ENCODE results near the gene GKN1. TPM values are rescaled to one million over a fixed set of nuclear protein-coding genes. Genes with fewer than 3 reads are reported as not detected.
A peak's percentile ranks its signal among the peaks of the same experiment; 100 is the strongest.

GKN1 gene
- not detected for total RNA-seq
- not detected for total RNA-seq (2013)
- 0 reads per million in 29 experiments for total RNA-seq

DNA sequence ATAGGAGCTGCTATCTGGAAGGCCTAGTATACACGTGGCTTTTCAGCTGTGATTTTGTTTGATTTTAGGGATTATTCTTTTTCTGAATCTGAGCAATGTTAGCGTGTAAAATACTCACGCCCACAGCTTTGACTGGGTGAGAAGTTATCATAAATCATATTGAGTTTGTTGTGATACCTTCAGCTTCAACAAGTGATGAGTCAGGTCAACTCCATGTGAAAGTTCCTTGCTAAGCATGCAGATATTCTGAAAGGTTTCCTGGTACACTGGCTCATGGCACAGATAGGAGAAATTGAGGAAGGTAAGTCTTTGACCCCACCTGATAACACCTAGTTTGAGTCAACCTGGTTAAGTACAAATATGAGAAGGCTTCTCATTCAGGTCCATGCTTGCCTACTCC, at the start of gene GKN1:
TSS of gene GKN1 (plus strand) at position 386 of the 400 bp plus-strand sequence. CDS start 42 bp downstream, outside the sequence.
- POLR2A ChIA-PET: no interaction called here
- Mint-ChIP-seq H3K27me3 (peaks cover 16 to 25% of the 10 kb centered on the region in 2 donors), H3K27ac (no peak within 1 kb of the TSS), H3K4me1 (no peaks in the 10 kb centered on the region), H3K36me3 (no peaks in the 10 kb centered on the region), H3K9me3 (no peaks in the 10 kb centered on the region), H3K4me3 (no peak within 1 kb of the TSS)
- Histone ChIP-seq H3K27ac (ENCODE audit: low read length) (no peak within 1 kb of the TSS), H3K9me3 (no peaks in the 10 kb centered on the region), H3K4me1 (ENCODE audit: control insufficient read depth in 1 of 2, extremely low read depth in 1 of 2, insufficient read depth in 2 of 2, low read length in 2 of 2) (no peaks in the 10 kb centered on the region), H3K4me3 (ENCODE audit: control insufficient read depth in 1 of 2, extremely low read depth in 1 of 2, low read length in 1 of 2) (no peak within 1 kb of the TSS), H3K36me3 (ENCODE audit: control insufficient read depth in 2 of 2, extremely low read depth in 1 of 2, insufficient read depth in 1 of 2, low read length in 1 of 2) (no peaks in the 10 kb centered on the region), H3K27me3 (replicated peaks in 1 of 2; ENCODE audit: control insufficient read depth in 2 of 2, extremely low read depth in 1 of 2, insufficient read depth in 2 of 2, low read length in 1 of 2) (peaks cover 0 to 3% of the 10 kb centered on the region in 2 experiments)
- CTCF ChIA-PET: interaction anchor here in 1 of 2 donors (0.6 kb wide), 1 partner anchor 19 kb away, joined by 4 read pairs; no protein-coding TSS in a partner anchor
- no CpG with 5 or more reads among the region's 3 CpGs for WGBS (ENCODE audit: insufficient coverage)
- DNase-seq (no peak), ATAC-seq (replicated peaks in 1 of 4) (no peak)

DNA sequence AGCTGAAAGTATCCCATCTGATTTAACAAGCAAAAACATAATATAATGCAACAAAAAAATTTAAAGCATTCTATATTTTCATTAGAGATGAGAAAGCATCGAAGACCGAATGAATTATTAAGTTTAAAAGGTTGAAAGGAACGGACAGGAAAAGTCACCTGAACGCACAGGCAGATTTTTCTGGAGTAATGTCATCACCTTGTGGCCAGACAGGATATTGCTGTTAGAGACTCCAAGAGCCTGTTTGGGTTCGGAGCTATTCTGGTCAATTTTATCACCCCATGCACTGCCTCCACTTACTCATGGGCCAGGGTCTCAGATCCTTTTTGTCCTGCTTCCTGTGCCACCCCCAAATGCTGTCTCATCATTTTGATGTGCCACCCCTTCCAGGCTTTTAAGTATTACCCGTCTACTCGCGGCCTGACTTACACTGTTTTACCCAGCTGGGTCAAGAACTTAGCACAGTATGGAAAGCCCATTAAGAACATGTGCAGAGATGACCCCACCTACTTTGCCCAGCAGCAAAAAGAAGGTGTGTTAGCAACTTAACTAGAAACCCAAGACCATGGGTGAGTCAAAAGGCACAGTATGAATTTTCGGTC, 49.0 kb upstream of the GKN1 start:
- ChIA-PET POLR2A (interaction anchor here in 1 of 2 donors (0.6 to 0.7 kb wide), 2 partner anchors 12 to 18 kb away, joined by 3 read pairs; no protein-coding TSS in a partner anchor), CTCF (interaction anchor here (0.6 to 4.4 kb wide), 32 partner anchors 15 to 767 kb away, joined by 3 to 78 read pairs (median 4); partner anchors contain the start of genes APLF (in 1 of the 2), ARHGAP25 (in 1 of the 2), FBXO48 (in 1 of the 2) and PNO1 (in 1 of the 2))
- peaks cover 3 to 5% (median 4%) of the 10 kb centered on the region in 3 donors for H3K4me1 Mint-ChIP-seq
- Histone ChIP-seq H3K27me3 (replicated peaks in 1 of 2; ENCODE audit: control insufficient read depth in 2 of 2, extremely low read depth in 1 of 2, insufficient read depth in 2 of 2, low read length in 1 of 2) (peaks cover 0 to 11% of the 10 kb centered on the region in 2 experiments), H3K4me1 (ENCODE audit: control insufficient read depth in 1 of 2, extremely low read depth in 1 of 2, insufficient read depth in 2 of 2, low read length in 2 of 2) (no peaks in the 10 kb centered on the region), H3K4me3 (ENCODE audit: control insufficient read depth in 1 of 2, extremely low read depth in 1 of 2, low read length in 1 of 2) (no peak overlapping the region), H3K36me3 (ENCODE audit: control insufficient read depth in 2 of 2, extremely low read depth in 1 of 2, insufficient read depth in 1 of 2, low read length in 1 of 2) (no peaks in the 10 kb centered on the region), H3K27ac (ENCODE audit: low read length) (no peak overlapping the region), H3K9me3 (no peaks in the 10 kb centered on the region)
- DNase-seq: peak in 30 of 35 experiments; percentile 21 to 83 (median 46)
- ATAC-seq (replicated peaks in 1 of 4): peak; percentile 68 to 83 (median 71)
- 60% methylated on average over 5 of the region's 9 CpGs for WGBS (ENCODE audit: insufficient coverage)
- no peaks in the 10 kb centered on the region for H3K36me3 Mint-ChIP-seq
- H3K9me3 Mint-ChIP-seq: no peaks in the 10 kb centered on the region
- no peak overlapping the region for H3K4me3 Mint-ChIP-seq
- no peak overlapping the region for H3K27ac Mint-ChIP-seq
- peaks cover 3 to 4% of the 10 kb centered on the region in 2 donors for H3K27me3 Mint-ChIP-seq

GRCh38 chr2:68926796-68927195, 47.6 kb upstream of the GKN1 start:
- Histone ChIP-seq H3K4me1 (ENCODE audit: control insufficient read depth in 1 of 2, extremely low read depth in 1 of 2, insufficient read depth in 2 of 2, low read length in 2 of 2) (no peaks in the 10 kb centered on the region), H3K4me3 (ENCODE audit: control insufficient read depth in 1 of 2, extremely low read depth in 1 of 2, low read length in 1 of 2) (no peak overlapping the region), H3K9me3 (no peaks in the 10 kb centered on the region), H3K36me3 (ENCODE audit: control insufficient read depth in 2 of 2, extremely low read depth in 1 of 2, insufficient read depth in 1 of 2, low read length in 1 of 2) (no peaks in the 10 kb centered on the region), H3K27ac (ENCODE audit: low read length) (no peak overlapping the region), H3K27me3 (replicated peaks in 1 of 2; ENCODE audit: control insufficient read depth in 2 of 2, extremely low read depth in 1 of 2, insufficient read depth in 2 of 2, low read length in 1 of 2) (peaks cover 0 to 11% of the 10 kb centered on the region in 2 experiments)
- CTCF ChIA-PET: interaction anchor here (0.5 to 4.4 kb wide), 17 partner anchors 16 to 797 kb away, joined by 3 to 78 read pairs (median 3); partner anchors contain the start of genes APLF (in 1 of the 2) and FBXO48 (in 1 of the 2)
- no peaks in the 10 kb centered on the region for H3K9me3 Mint-ChIP-seq
- H3K27ac Mint-ChIP-seq: no peak overlapping the region
- DNase-seq (no peak), ATAC-seq (replicated peaks in 1 of 4) (no peak)
- H3K27me3 Mint-ChIP-seq: peaks cover 3 to 4% of the 10 kb centered on the region in 2 donors
- WGBS (ENCODE audit: insufficient coverage): 100% methylated on average over 2 of the region's 4 CpGs
- POLR2A ChIA-PET: no interaction called here
- H3K36me3 Mint-ChIP-seq: no peaks in the 10 kb centered on the region
- no peak overlapping the region for H3K4me3 Mint-ChIP-seq
- peaks cover 3 to 5% (median 4%) of the 10 kb centered on the region in 3 donors for H3K4me1 Mint-ChIP-seq

DNA sequence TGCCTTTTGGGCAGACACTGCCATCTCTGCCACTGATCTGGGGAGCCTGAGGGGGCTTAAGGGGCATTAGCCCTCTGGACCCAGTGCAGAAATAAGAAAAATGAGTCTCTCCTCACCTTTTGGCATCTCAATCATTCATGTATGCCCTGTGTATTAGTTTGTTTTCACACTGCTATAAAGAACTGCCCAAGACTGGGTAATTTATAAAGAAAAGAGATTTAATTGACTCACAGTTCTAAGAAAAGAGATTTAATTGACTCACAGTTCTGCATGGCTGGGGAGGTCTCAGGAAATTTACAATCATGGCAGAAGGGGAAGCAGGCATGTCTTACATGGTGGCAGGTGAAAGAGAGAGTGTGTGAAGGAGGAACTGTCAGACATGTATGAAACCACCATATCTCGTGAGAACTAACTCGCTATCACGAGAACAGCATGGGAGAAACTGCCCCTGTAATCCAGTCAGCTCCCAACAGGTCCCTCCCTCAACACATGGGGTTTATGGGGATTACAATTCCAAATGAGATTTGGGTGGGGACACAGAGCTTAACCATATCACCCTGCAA, 43.2 kb upstream of the GKN1 start:
- Histone ChIP-seq H3K4me1 (ENCODE audit: control insufficient read depth in 1 of 2, extremely low read depth in 1 of 2, insufficient read depth in 2 of 2, low read length in 2 of 2) (no peaks in the 10 kb centered on the region), H3K9me3 (no peaks in the 10 kb centered on the region), H3K4me3 (ENCODE audit: control insufficient read depth in 1 of 2, extremely low read depth in 1 of 2, low read length in 1 of 2) (no peak overlapping the region), H3K27ac (ENCODE audit: low read length) (no peak overlapping the region), H3K36me3 (ENCODE audit: control insufficient read depth in 2 of 2, extremely low read depth in 1 of 2, insufficient read depth in 1 of 2, low read length in 1 of 2) (no peaks in the 10 kb centered on the region), H3K27me3 (replicated peaks in 1 of 2; ENCODE audit: control insufficient read depth in 2 of 2, extremely low read depth in 1 of 2, insufficient read depth in 2 of 2, low read length in 1 of 2) (peaks cover 0 to 19% of the 10 kb centered on the region in 2 experiments)
- ChIA-PET CTCF (no interaction called here), POLR2A (no interaction called here)
- DNase-seq (no peak), ATAC-seq (replicated peaks in 1 of 4) (no peak)
- Mint-ChIP-seq H3K9me3 (no peaks in the 10 kb centered on the region), H3K36me3 (no peaks in the 10 kb centered on the region), H3K4me1 (no peaks in the 10 kb centered on the region), H3K27ac (no peak overlapping the region), H3K27me3 (peaks cover 3 to 4% of the 10 kb centered on the region in 2 donors), H3K4me3 (no peak overlapping the region)
- no CpG with 5 or more reads among the region's 3 CpGs for WGBS (ENCODE audit: insufficient coverage)

- Mint-ChIP-seq H3K4me1 (no peaks in the 10 kb centered on the region), H3K36me3 (no peaks in the 10 kb centered on the region), H3K4me3 (no peak overlapping the region), H3K9me3 (no peaks in the 10 kb centered on the region), H3K27me3 (peaks cover 3 to 4% of the 10 kb centered on the region in 2 donors), H3K27ac (no peak overlapping the region)
- Histone ChIP-seq H3K27ac (ENCODE audit: low read length) (no peak overlapping the region), H3K4me3 (ENCODE audit: control insufficient read depth in 1 of 2, extremely low read depth in 1 of 2, low read length in 1 of 2) (no peak overlapping the region), H3K36me3 (ENCODE audit: control insufficient read depth in 2 of 2, extremely low read depth in 1 of 2, insufficient read depth in 1 of 2, low read length in 1 of 2) (no peaks in the 10 kb centered on the region), H3K9me3 (no peaks in the 10 kb centered on the region), H3K4me1 (ENCODE audit: control insufficient read depth in 1 of 2, extremely low read depth in 1 of 2, insufficient read depth in 2 of 2, low read length in 2 of 2) (no peaks in the 10 kb centered on the region), H3K27me3 (replicated peaks in 1 of 2; ENCODE audit: control insufficient read depth in 2 of 2, extremely low read depth in 1 of 2, insufficient read depth in 2 of 2, low read length in 1 of 2) (peaks cover 0 to 21% of the 10 kb centered on the region in 2 experiments)
- ChIA-PET POLR2A (no interaction called here), CTCF (no interaction called here)
- no CpG with 5 or more reads among the region's 4 CpGs for WGBS (ENCODE audit: insufficient coverage)
- no peak for ATAC-seq (replicated peaks in 1 of 4)
- DNase-seq: no peak
Measured at GRCh38 chr2:68931799-68932198, 42.6 kb upstream of the GKN1 start.

GRCh38 chr2:68932402-68932801, 42.0 kb upstream of the GKN1 start:
- no peak overlapping the region for H3K27ac ChIP-seq (ENCODE audit: low read length)
- ChIA-PET CTCF (interaction anchor here in 1 of 2 donors (0.8 kb wide), 1 partner anchor 445 kb away, joined by 3 read pairs; no protein-coding TSS in a partner anchor), POLR2A (no interaction called here)
- H3K36me3 ChIP-seq (ENCODE audit: control insufficient read depth in 2 of 2, extremely low read depth in 1 of 2, insufficient read depth in 1 of 2, low read length in 1 of 2): no peaks in the 10 kb centered on the region
- H3K4me3 ChIP-seq (ENCODE audit: control insufficient read depth in 1 of 2, extremely low read depth in 1 of 2, low read length in 1 of 2): no peak overlapping the region
- peaks cover 1 to 3% of the 10 kb centered on the region in 2 donors for H3K27me3 Mint-ChIP-seq
- no peaks in the 10 kb centered on the region for H3K4me1 ChIP-seq (ENCODE audit: control insufficient read depth in 1 of 2, extremely low read depth in 1 of 2, insufficient read depth in 2 of 2, low read length in 2 of 2)
- H3K27ac Mint-ChIP-seq: no peak overlapping the region
- no peaks in the 10 kb centered on the region for H3K4me1 Mint-ChIP-seq
- peaks cover 0 to 19% of the 10 kb centered on the region in 2 experiments for H3K27me3 ChIP-seq (replicated peaks in 1 of 2; ENCODE audit: control insufficient read depth in 2 of 2, extremely low read depth in 1 of 2, insufficient read depth in 2 of 2, low read length in 1 of 2)
- H3K9me3 Mint-ChIP-seq: no peaks in the 10 kb centered on the region
- no peak overlapping the region for H3K4me3 Mint-ChIP-seq
- WGBS (ENCODE audit: insufficient coverage): 90% methylated on average over 2 of the region's 4 CpGs
- H3K9me3 ChIP-seq: no peaks in the 10 kb centered on the region
- no peaks in the 10 kb centered on the region for H3K36me3 Mint-ChIP-seq
- DNase-seq (no peak), ATAC-seq (replicated peaks in 1 of 4) (no peak)
